ENCODE measurements around the gene NRBF2.

- TF ChIP-seq, protein P1, sequence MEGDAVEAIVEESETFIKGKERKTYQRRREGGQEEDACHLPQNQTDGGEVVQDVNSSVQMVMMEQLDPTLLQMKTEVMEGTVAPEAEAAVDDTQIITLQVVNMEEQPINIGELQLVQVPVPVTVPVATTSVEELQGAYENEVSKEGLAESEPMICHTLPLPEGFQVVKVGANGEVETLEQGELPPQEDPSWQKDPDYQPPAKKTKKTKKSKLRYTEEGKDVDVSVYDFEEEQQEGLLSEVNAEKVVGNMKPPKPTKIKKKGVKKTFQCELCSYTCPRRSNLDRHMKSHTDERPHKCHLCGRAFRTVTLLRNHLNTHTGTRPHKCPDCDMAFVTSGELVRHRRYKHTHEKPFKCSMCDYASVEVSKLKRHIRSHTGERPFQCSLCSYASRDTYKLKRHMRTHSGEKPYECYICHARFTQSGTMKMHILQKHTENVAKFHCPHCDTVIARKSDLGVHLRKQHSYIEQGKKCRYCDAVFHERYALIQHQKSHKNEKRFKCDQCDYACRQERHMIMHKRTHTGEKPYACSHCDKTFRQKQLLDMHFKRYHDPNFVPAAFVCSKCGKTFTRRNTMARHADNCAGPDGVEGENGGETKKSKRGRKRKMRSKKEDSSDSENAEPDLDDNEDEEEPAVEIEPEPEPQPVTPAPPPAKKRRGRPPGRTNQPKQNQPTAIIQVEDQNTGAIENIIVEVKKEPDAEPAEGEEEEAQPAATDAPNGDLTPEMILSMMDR (conservative IDR thresholded peaks at IDR 0.05; ENCODE audit: low read length), result no peak
- no peak for TF ChIP-seq EZH2phosphoT487 (IDR thresholded peaks at IDR 0.05; ENCODE audit: borderline replicate concordance)
Measured at GRCh38 chr10:63128443-63128842, 4.7 kb upstream of the NRBF2 start.
